GM18511 (cell line): ENCODE measurements around the gene GOLGA8M.
"Not testable (repeated sequence)": the region's sequence is repeated elsewhere in the genome, so short reads cannot be mapped to it uniquely, and the experiment has no call there.

ENCODE experiments used
- ATAC-seq: cut with Tn5 transposase; IDR thresholded peaks from one replicate; pipeline ENCODE4 v1.9.1; 2021; ENCODE audit warnings: mild to moderate bottlenecking, moderate library complexity; ENCODE audit not compliant: unreplicated experiment

The GOLGA8M gene

GRCh38 chr15:28664575-28664974 is 47.6 kb downstream of the GOLGA8M start:
- ATAC-seq: not testable (repeated sequence)

DNA sequence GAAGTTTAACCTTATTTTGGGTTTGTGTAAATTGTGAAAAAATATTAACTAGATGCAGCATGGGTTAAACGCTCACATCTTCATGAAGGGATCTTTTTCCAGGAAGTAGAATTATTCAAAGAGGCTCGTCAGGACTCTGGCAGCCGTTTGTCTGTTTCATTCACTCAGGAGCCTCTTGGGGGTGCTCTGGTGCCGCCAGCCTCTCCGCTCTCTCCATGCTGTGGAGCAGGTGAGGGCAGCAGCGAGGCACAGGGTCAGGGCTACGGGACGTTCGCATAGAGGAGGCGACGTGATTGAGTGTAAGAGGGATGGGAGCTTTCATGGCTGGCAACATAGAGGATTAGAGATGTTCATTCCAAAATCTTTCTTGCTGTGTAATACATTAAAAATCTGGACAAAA is 48.5 kb downstream of the GOLGA8M start:
- ATAC-seq: not testable (repeated sequence)

DNA sequence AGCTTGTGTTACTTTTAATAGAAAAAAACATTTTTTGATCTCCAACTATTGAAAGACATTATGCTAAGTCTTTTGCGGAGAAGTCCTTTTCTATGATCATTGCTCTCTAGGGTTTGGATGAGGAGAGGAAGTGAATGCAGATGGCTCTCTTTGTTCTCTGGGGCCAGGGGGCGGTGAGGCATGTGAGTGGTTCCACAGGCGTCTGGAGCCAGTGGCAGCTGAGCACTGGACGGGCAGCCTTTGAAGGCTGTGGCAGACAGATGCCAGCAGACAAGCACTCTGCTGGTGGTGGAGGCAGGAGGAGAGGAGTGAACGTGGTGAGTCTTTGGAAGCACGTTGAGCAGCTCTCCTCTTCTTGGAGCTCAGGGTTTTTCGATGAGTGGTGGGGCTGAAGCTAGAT is 51.5 kb downstream of the GOLGA8M start:
- not testable (repeated sequence) for ATAC-seq

DNA sequence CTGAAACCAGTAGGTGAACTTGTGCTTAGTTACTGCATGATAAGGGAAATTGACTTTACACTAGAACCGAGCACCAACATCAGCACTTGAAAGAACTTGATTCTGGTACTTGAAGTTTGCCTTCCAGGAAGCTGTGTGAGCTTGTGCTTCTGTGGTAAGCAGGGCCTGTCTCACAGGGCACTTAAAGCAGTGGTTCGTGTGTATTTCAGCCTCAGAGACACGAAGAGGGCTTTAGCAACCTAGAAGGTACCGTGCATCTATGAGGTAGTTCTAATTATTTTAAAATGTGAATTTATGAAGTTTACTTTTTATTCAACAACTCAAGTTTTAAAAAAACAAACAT is 56.2 kb downstream of the GOLGA8M start:
- not testable (repeated sequence) for ATAC-seq

- not testable (repeated sequence) for ATAC-seq
Observed at GRCh38 chr15:28655329-28656017, 56.7 kb downstream of the GOLGA8M start.

DNA sequence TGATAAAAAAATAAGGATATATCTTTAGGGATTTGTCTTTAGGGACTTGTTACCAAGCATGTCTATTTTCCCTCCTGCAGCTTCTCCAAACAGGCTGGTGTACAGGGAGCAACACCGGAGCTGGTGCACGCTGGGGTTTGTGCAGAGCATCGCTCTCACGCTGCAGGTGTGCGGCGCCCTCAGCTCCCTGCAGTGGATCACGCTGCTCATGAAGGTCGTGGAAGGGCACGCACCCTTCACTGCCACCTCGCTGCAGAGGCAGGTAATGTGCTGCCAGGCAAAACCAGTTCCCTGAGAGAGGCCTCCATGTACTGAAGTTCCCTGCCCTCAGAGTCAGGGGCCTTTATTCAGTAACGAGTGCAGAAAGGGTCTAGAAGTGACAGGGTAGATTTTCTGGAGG is 58.0 kb downstream of the GOLGA8M start:
- not testable (repeated sequence) for ATAC-seq

DNA sequence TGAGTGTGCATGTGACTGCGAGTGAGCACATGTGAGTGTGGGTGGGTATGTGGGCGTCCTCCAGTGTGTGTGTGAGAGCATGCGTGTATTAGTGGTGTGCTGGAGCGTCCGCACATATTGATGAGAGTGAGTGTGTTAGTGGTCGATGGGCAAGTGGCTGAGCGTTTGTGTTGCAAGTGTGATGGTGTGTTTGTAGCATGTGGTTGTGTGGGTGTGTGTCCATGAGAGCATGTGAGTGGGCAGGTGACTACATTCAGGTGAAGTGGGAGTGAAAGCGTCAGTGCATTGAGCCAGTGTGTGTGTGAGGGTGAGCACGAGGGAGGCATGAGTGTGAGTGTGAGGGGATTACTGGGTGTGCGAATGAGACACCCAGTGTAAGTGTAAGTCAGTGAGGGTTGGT is 59.7 kb downstream of the GOLGA8M start:
- ATAC-seq: not testable (repeated sequence)
